Stimulated activated memory B cell treated with anti-CD40 and anti-IgM and Interleukin-4, amounts not matched to agents 10 μg/mL and 1 μg/mL and 100 μg/mL, for 72 hours (primary cell): ENCODE measurements around the gene MYBPH.

Source experiments
- ATAC-seq: fragments of 150-1000 bp; cut with Tn5 transposase; 2 replicates; pipeline ENCODE4 v1.10.0; 2021
- H3K27ac Mint-ChIP-seq: one replicate; pipeline ENCODE4 v1.8.0; 2022; ENCODE audit warnings: mild to moderate bottlenecking, mixed read lengths
- H3K27me3 Mint-ChIP-seq: one replicate; pipeline ENCODE4 v1.8.0; 2022; ENCODE audit warnings: mixed read lengths
- H3K36me3 Mint-ChIP-seq: one replicate; pipeline ENCODE4 v1.8.0; 2022; ENCODE audit warnings: mixed read lengths
- H3K4me1 Mint-ChIP-seq: one replicate; pipeline ENCODE4 v1.8.0; 2022; ENCODE audit warnings: mixed read lengths
- H3K4me3 Mint-ChIP-seq: one replicate; pipeline ENCODE4 v1.8.0; 2022; ENCODE audit warnings: mild to moderate bottlenecking, moderate library complexity, mixed read lengths
- H3K9me3 Mint-ChIP-seq: one replicate; pipeline ENCODE4 v1.8.0; 2022; ENCODE audit warnings: mixed read lengths

The MYBPH gene

DNA sequence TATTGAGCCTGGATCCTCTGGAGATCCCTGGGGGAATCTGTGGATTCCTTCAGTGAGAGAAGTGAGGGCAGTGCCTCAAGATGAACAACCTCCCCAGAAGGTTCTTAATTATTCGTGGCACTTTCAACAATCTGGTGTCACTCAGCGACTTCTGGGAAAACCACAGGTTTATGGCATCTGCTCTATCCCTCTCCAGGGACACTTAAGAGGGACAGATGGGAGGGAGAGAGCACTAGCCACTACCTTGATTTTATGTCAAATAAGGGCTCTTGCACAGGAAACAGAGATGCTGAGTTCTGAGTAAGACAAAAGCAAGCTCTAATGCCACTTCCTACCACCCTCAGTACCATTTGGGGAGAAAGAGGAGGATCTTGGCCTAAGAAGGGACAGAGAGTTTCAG, 32.1 kb upstream of the MYBPH start:
- H3K4me1 Mint-ChIP-seq = no peaks in the 10 kb centered on the region
- H3K27me3 Mint-ChIP-seq = peaks cover 31% of the 10 kb centered on the region
- H3K27ac Mint-ChIP-seq = no peak overlapping the region
- no peak overlapping the region for H3K4me3 Mint-ChIP-seq
- H3K36me3 Mint-ChIP-seq = no peaks in the 10 kb centered on the region
- no peak for ATAC-seq
- H3K9me3 Mint-ChIP-seq = no peaks in the 10 kb centered on the region

GRCh38 chr1:203206129-203206687, 30.6 kb upstream of the MYBPH start:
- H3K9me3 Mint-ChIP-seq = no peaks in the 10 kb centered on the region
- no peak for ATAC-seq
- no peak overlapping the region for H3K27ac Mint-ChIP-seq
- no peaks in the 10 kb centered on the region for H3K4me1 Mint-ChIP-seq
- H3K27me3 Mint-ChIP-seq = peaks cover 45% of the 10 kb centered on the region
- no peaks in the 10 kb centered on the region for H3K36me3 Mint-ChIP-seq
- H3K4me3 Mint-ChIP-seq = no peak overlapping the region

- Mint-ChIP-seq H3K4me3 (no peak overlapping the region), H3K36me3 (no peaks in the 10 kb centered on the region), H3K4me1 (no peaks in the 10 kb centered on the region), H3K27ac (no peak overlapping the region), H3K27me3 (peaks cover 60% of the 10 kb centered on the region), H3K9me3 (no peaks in the 10 kb centered on the region)
- ATAC-seq = no peak
Measured at GRCh38 chr1:203204756-203205155, 29.1 kb upstream of the MYBPH start.

- H3K27me3 Mint-ChIP-seq = peaks cover 64% of the 10 kb centered on the region
- H3K4me3 Mint-ChIP-seq = no peak overlapping the region
- H3K27ac Mint-ChIP-seq = no peak overlapping the region
- no peaks in the 10 kb centered on the region for H3K36me3 Mint-ChIP-seq
- no peaks in the 10 kb centered on the region for H3K9me3 Mint-ChIP-seq
- ATAC-seq = no peak
- no peaks in the 10 kb centered on the region for H3K4me1 Mint-ChIP-seq
Measured at GRCh38 chr1:203202431-203203245, 27.0 kb upstream of the MYBPH start.

GRCh38 chr1:203201516-203202205, 26.0 kb upstream of the MYBPH start:
- Mint-ChIP-seq H3K4me3 (no peak overlapping the region), H3K4me1 (no peaks in the 10 kb centered on the region), H3K27me3 (peaks cover 65% of the 10 kb centered on the region), H3K27ac (no peak overlapping the region), H3K9me3 (no peaks in the 10 kb centered on the region), H3K36me3 (no peaks in the 10 kb centered on the region)
- ATAC-seq = no peak

DNA sequence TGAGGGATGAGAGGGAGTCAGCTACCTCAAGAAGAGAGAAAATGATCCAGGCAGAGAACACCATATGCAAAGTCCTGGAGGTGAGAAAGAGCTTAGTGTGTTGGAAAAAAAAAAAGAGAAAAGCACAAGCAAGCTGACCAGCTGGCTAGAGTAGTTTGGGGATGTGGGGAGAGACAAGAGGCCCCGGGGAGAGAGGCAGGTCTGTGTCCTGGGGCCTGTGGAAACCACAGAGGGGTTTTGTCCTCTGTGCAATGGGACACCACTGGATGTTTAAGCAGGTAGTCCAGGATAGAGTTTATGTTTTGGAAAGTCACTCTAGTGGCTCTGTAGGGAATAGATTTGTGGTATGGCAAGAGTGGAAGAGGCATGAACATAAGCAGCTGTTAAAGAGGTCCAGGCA, 25.3 kb upstream of the MYBPH start:
- no peak for ATAC-seq
- Mint-ChIP-seq H3K27ac (no peak overlapping the region), H3K4me1 (no peaks in the 10 kb centered on the region), H3K9me3 (no peaks in the 10 kb centered on the region), H3K27me3 (peaks cover 67% of the 10 kb centered on the region), H3K4me3 (no peak overlapping the region), H3K36me3 (no peaks in the 10 kb centered on the region)

- H3K27ac Mint-ChIP-seq = no peak overlapping the region
- H3K4me3 Mint-ChIP-seq = no peak overlapping the region
- no peaks in the 10 kb centered on the region for H3K36me3 Mint-ChIP-seq
- H3K9me3 Mint-ChIP-seq = no peaks in the 10 kb centered on the region
- peaks cover 75% of the 10 kb centered on the region for H3K27me3 Mint-ChIP-seq
- H3K4me1 Mint-ChIP-seq = no peaks in the 10 kb centered on the region
- no peak for ATAC-seq
Measured at GRCh38 chr1:203199816-203200571, 24.4 kb upstream of the MYBPH start.

GRCh38 chr1:203199481-203199815, 23.8 kb upstream of the MYBPH start:
- no peak overlapping the region for H3K4me3 Mint-ChIP-seq
- H3K27me3 Mint-ChIP-seq = peaks cover 71% of the 10 kb centered on the region
- H3K9me3 Mint-ChIP-seq = no peaks in the 10 kb centered on the region
- H3K4me1 Mint-ChIP-seq = no peaks in the 10 kb centered on the region
- no peaks in the 10 kb centered on the region for H3K36me3 Mint-ChIP-seq
- no peak for ATAC-seq
- no peak overlapping the region for H3K27ac Mint-ChIP-seq

DNA sequence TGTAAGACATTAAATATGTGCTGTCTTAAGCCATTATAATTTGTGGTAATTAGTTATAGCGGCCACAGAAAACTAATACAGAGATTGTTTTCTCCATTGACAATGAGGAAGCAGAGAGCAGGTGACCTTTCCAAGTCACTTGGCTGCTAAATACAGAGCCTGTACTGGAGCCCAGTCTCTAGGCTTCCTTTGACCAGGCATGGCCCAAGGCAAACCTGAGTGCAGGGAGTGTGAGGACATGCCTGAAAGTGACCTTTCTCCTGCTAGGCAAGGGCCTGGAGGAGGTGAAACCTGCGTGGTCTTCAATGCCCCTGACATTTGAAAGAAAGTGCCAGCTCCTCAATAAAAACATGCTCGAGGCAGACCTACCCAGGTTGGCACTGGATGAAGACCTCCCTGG, 23.4 kb upstream of the MYBPH start:
- no peak for ATAC-seq
- no peaks in the 10 kb centered on the region for H3K36me3 Mint-ChIP-seq
- peaks cover 67% of the 10 kb centered on the region for H3K27me3 Mint-ChIP-seq

DNA sequence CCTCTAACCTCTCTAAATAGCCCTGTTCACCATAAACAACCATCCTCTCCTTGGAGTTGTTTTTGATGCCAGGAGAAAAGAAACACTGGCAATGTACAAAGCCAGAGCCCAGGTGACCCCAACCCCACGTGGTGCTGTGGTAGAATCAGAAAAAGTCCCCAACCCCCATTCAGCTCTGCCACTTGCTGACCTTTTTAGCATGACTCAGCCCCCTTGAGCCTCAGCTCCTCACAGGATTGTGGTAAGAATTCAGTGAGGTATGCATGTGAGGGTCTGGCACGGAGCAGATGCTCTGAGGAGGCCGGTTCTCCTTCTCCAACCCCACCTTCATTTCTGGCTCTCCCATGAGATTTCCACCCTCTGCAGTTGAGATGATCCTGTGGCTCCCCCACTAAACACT, 22.0 kb upstream of the MYBPH start:
- no peak overlapping the region for H3K4me3 Mint-ChIP-seq
- H3K9me3 Mint-ChIP-seq = no peaks in the 10 kb centered on the region
- no peak overlapping the region for H3K27ac Mint-ChIP-seq
- no peaks in the 10 kb centered on the region for H3K36me3 Mint-ChIP-seq
- no peak for ATAC-seq
- H3K4me1 Mint-ChIP-seq = no peaks in the 10 kb centered on the region
- peaks cover 53% of the 10 kb centered on the region for H3K27me3 Mint-ChIP-seq

More for the DNA sequence above, 23.4 kb upstream of the MYBPH start:
- no peak overlapping the region for H3K4me3 Mint-ChIP-seq
- no peak overlapping the region for H3K27ac Mint-ChIP-seq
- no peaks in the 10 kb centered on the region for H3K9me3 Mint-ChIP-seq
- no peaks in the 10 kb centered on the region for H3K4me1 Mint-ChIP-seq

- H3K9me3 Mint-ChIP-seq = no peaks in the 10 kb centered on the region
- no peaks in the 10 kb centered on the region for H3K36me3 Mint-ChIP-seq
- H3K4me1 Mint-ChIP-seq = no peaks in the 10 kb centered on the region
- no peak for ATAC-seq
- H3K27me3 Mint-ChIP-seq = peaks cover 40% of the 10 kb centered on the region
- H3K27ac Mint-ChIP-seq = no peak overlapping the region
- H3K4me3 Mint-ChIP-seq = no peak overlapping the region
Measured at GRCh38 chr1:203196371-203196770, 20.7 kb upstream of the MYBPH start.

DNA sequence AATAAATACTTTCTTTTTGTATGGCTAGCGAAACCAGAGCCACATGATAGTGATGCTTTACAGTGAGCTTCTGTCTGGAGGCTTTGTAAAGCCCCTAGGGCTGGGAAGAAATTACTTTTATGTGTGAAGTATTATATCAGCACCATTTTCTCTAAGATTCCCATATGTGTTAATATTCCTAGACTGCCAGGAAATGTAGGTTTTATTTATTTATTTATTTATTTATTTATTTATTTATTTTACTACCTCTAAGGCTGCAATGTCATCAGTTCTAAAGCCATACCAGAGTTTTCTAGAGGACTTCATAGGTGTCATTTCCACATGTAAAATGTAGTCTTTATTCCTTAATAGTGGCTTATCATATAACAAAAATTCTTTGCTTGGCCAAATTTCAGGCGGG, 15.3 kb upstream of the MYBPH start:
- Mint-ChIP-seq H3K27me3 (peaks cover 41% of the 10 kb centered on the region), H3K4me1 (no peaks in the 10 kb centered on the region), H3K36me3 (no peaks in the 10 kb centered on the region), H3K4me3 (no peak overlapping the region), H3K9me3 (no peaks in the 10 kb centered on the region), H3K27ac (no peak overlapping the region)
- ATAC-seq = no peak

DNA sequence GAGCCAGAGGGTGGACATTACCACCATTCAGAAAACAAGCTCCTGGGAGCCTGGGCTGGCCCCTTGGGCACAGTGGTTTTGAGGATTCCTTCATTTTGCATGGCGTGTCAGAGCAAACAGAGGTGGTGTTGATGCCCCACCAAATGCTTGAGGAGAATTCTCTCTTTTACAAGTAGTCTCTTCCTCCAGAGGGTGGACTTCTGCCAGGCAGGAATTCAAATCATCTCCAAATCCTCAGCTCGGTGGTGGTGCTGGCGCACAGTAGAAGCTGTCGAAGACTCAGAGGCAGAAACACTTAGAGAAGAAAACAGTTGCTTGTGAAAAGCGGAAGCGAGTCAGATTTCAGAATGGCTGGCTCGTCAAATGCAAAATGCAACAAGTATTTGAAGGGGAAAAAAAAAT, 14.3 kb upstream of the MYBPH start:
- ATAC-seq = no peak
- H3K27ac Mint-ChIP-seq = no peak overlapping the region

DNA sequence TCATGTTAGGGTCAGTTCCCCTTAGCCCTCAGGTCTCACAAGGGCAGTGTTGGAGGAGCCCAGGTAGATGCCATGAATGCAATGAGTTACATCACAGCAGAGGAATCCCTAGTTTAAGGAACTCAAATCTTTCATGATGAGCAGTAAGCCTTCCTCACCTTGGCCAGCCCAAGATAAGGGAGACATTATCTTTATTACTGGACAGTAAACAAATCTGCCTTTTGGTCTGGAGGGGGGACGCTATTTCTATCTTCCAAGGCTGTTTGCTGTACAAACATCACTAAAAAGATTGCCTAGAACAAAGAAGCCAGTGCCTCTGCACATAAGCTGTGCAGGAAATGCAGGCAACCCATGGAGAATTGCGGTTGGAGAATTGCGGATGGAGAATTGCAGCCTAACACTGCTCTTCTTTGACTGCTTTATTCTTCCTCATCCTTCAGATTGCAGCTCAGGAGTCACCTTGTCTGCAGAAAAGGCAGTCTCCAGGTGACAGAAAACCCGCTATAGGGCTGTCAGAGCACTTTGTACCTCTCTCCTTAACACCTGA, 13.1 kb upstream of the MYBPH start:
- peaks cover 51% of the 10 kb centered on the region for H3K27me3 Mint-ChIP-seq

More for the DNA sequence above, 14.3 kb upstream of the MYBPH start:
- Mint-ChIP-seq H3K27me3 (peaks cover 42% of the 10 kb centered on the region), H3K4me3 (no peak overlapping the region), H3K9me3 (no peaks in the 10 kb centered on the region), H3K4me1 (no peaks in the 10 kb centered on the region), H3K36me3 (no peaks in the 10 kb centered on the region)

DNA sequence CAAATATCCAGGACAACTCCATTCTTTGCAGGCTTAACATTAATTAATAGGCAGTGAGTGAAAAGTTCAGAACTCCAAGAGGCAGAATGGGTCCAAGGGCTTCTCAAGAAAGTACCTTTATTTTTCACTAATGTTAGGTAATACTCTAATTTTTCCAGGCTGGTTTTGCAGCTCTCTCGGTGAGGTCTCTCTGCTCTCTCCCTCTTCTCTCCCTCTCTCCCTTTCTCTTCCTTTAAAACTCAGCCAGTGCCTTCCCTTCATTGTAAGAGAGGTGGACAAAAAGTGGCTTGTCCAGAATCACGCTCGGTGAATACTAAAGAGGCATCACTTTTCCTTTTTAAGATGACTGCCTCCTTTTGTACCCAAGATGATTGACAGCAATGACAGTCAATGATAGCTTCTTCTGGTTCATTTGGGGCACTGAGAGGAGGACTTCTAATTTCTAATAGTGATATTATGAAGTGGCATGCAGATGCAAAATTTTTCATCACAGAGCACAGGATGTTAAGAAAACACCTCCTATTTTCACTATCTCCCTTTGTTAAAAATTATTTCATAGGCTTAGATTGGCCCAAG, 12.2 kb upstream of the MYBPH start:
- ATAC-seq = no peak
- Mint-ChIP-seq H3K27ac (no peak overlapping the region), H3K27me3 (peaks cover 51% of the 10 kb centered on the region), H3K9me3 (no peaks in the 10 kb centered on the region), H3K4me1 (no peaks in the 10 kb centered on the region), H3K36me3 (no peaks in the 10 kb centered on the region), H3K4me3 (no peak overlapping the region)

More for the DNA sequence above, 13.1 kb upstream of the MYBPH start:
- Mint-ChIP-seq H3K4me3 (no peak overlapping the region), H3K27ac (no peak overlapping the region), H3K4me1 (no peaks in the 10 kb centered on the region), H3K9me3 (no peaks in the 10 kb centered on the region), H3K36me3 (no peaks in the 10 kb centered on the region)
- no peak for ATAC-seq
